ENCODE data around the gene STARD3NL. TPM values are rescaled to one million over a fixed set of nuclear protein-coding genes. Genes with fewer than 3 reads are reported as not detected.
"Not testable (repeated sequence)": the region's sequence is repeated elsewhere in the genome, so short reads cannot be mapped to it uniquely, and the experiment has no call there.

The STARD3NL gene
- polyA plus RNA-seq, 4 donors, result 29.5 to 39.4 (median 35.2) TPM

GRCh38 chr7:38257350-38257677 is 79.3 kb downstream of the STARD3NL start:
- H3K4me1 ChIP-seq (ENCODE audit: control insufficient read depth in 3 of 3, insufficient read depth in 2 of 3, low read depth in 1 of 3, low read length in 2 of 3), result no peaks in the 10 kb centered on the region
- H3K27ac ChIP-seq (ENCODE audit: low read depth in 1 of 3, low read length in 2 of 3), result no peak overlapping the region
- FAIRE-seq (no peak), DNase-seq (no peak)
- H3K36me3 ChIP-seq (ENCODE audit: control insufficient read depth in 3 of 3, insufficient read depth in 2 of 3, low read depth in 1 of 3, low read length in 3 of 3), result no peaks in the 10 kb centered on the region
- 63 to 80% (median 78%) methylated on average over 2 of the region's 2 CpGs for WGBS, 3 donors
- H3K4me3 ChIP-seq (ENCODE audit: low read depth in 1 of 3, low read length in 3 of 3), result no peak overlapping the region
- no peaks in the 10 kb centered on the region for H3K27me3 ChIP-seq (ENCODE audit: control insufficient read depth in 3 of 3, insufficient read depth in 3 of 3, low read length in 3 of 3)
- no peaks in the 10 kb centered on the region for H3K9me3 ChIP-seq (ENCODE audit: control insufficient read depth in 2 of 2, insufficient read depth in 1 of 2, low read depth in 1 of 2, low read length in 1 of 2)

GRCh38 chr7:38259157-38259556 is 81.1 kb downstream of the STARD3NL start:
- not testable (repeated sequence) for H3K9me3 ChIP-seq (ENCODE audit: control insufficient read depth in 2 of 2, insufficient read depth in 1 of 2, low read depth in 1 of 2, low read length in 1 of 2); H3K4me3 ChIP-seq (ENCODE audit: low read depth in 1 of 3, low read length in 3 of 3); H3K4me1 ChIP-seq (ENCODE audit: control insufficient read depth in 3 of 3, insufficient read depth in 2 of 3, low read depth in 1 of 3, low read length in 2 of 3); H3K27me3 ChIP-seq (ENCODE audit: control insufficient read depth in 3 of 3, insufficient read depth in 3 of 3, low read length in 3 of 3); H3K27ac ChIP-seq (ENCODE audit: low read depth in 1 of 3, low read length in 2 of 3); FAIRE-seq; DNase-seq; H3K36me3 ChIP-seq (ENCODE audit: control insufficient read depth in 3 of 3, insufficient read depth in 2 of 3, low read depth in 1 of 3, low read length in 3 of 3)
- WGBS, 3 donors, result 77 to 90% (median 89%) methylated on average over 8 of the region's 8 CpGs

- not testable (repeated sequence) for FAIRE-seq; H3K27me3 ChIP-seq (ENCODE audit: control insufficient read depth in 3 of 3, insufficient read depth in 3 of 3, low read length in 3 of 3); H3K9me3 ChIP-seq (ENCODE audit: control insufficient read depth in 2 of 2, insufficient read depth in 1 of 2, low read depth in 1 of 2, low read length in 1 of 2); DNase-seq; H3K36me3 ChIP-seq (ENCODE audit: control insufficient read depth in 3 of 3, insufficient read depth in 2 of 3, low read depth in 1 of 3, low read length in 3 of 3); H3K4me1 ChIP-seq (ENCODE audit: control insufficient read depth in 3 of 3, insufficient read depth in 2 of 3, low read depth in 1 of 3, low read length in 2 of 3); H3K27ac ChIP-seq (ENCODE audit: low read depth in 1 of 3, low read length in 2 of 3); H3K4me3 ChIP-seq (ENCODE audit: low read depth in 1 of 3, low read length in 3 of 3)
- WGBS, 3 donors, result 82 to 91% (median 82%) methylated on average over 12 of the region's 12 CpGs
Measured at GRCh38 chr7:38261601-38262000, 83.6 kb downstream of the STARD3NL start.

GRCh38 chr7:38262026-38262425 is 84.0 kb downstream of the STARD3NL start:
- H3K27me3 ChIP-seq (ENCODE audit: control insufficient read depth in 3 of 3, insufficient read depth in 3 of 3, low read length in 3 of 3); H3K9me3 ChIP-seq (ENCODE audit: control insufficient read depth in 2 of 2, insufficient read depth in 1 of 2, low read depth in 1 of 2, low read length in 1 of 2); H3K36me3 ChIP-seq (ENCODE audit: control insufficient read depth in 3 of 3, insufficient read depth in 2 of 3, low read depth in 1 of 3, low read length in 3 of 3); FAIRE-seq; DNase-seq; H3K4me1 ChIP-seq (ENCODE audit: control insufficient read depth in 3 of 3, insufficient read depth in 2 of 3, low read depth in 1 of 3, low read length in 2 of 3); H3K27ac ChIP-seq (ENCODE audit: low read depth in 1 of 3, low read length in 2 of 3); H3K4me3 ChIP-seq (ENCODE audit: low read depth in 1 of 3, low read length in 3 of 3): not testable (repeated sequence)
- WGBS, 3 donors, result 63 to 68% (median 66%) methylated on average over 2 of the region's 2 CpGs

GRCh38 chr7:38262545-38262944 is 84.5 kb downstream of the STARD3NL start:
- H3K27me3 ChIP-seq (ENCODE audit: control insufficient read depth in 3 of 3, insufficient read depth in 3 of 3, low read length in 3 of 3), result no peaks in the 10 kb centered on the region
- no peak for DNase-seq
- H3K9me3 ChIP-seq (ENCODE audit: control insufficient read depth in 2 of 2, insufficient read depth in 1 of 2, low read depth in 1 of 2, low read length in 1 of 2), result no peaks in the 10 kb centered on the region
- FAIRE-seq, result no peak
- H3K4me3 ChIP-seq (ENCODE audit: low read depth in 1 of 3, low read length in 3 of 3), result no peak overlapping the region
- no peak overlapping the region for H3K27ac ChIP-seq (ENCODE audit: low read depth in 1 of 3, low read length in 2 of 3)
- H3K36me3 ChIP-seq (ENCODE audit: control insufficient read depth in 3 of 3, insufficient read depth in 2 of 3, low read depth in 1 of 3, low read length in 3 of 3), result no peaks in the 10 kb centered on the region
- 84 to 90% (median 89%) methylated on average over 5 of the region's 5 CpGs for WGBS, 3 donors
- no peaks in the 10 kb centered on the region for H3K4me1 ChIP-seq (ENCODE audit: control insufficient read depth in 3 of 3, insufficient read depth in 2 of 3, low read depth in 1 of 3, low read length in 2 of 3)

GRCh38 chr7:38263274-38263673 is 85.2 kb downstream of the STARD3NL start:
- not testable (repeated sequence) for H3K27ac ChIP-seq (ENCODE audit: low read depth in 1 of 3, low read length in 2 of 3); H3K27me3 ChIP-seq (ENCODE audit: control insufficient read depth in 3 of 3, insufficient read depth in 3 of 3, low read length in 3 of 3); H3K9me3 ChIP-seq (ENCODE audit: control insufficient read depth in 2 of 2, insufficient read depth in 1 of 2, low read depth in 1 of 2, low read length in 1 of 2); H3K4me3 ChIP-seq (ENCODE audit: low read depth in 1 of 3, low read length in 3 of 3); H3K36me3 ChIP-seq (ENCODE audit: control insufficient read depth in 3 of 3, insufficient read depth in 2 of 3, low read depth in 1 of 3, low read length in 3 of 3); H3K4me1 ChIP-seq (ENCODE audit: control insufficient read depth in 3 of 3, insufficient read depth in 2 of 3, low read depth in 1 of 3, low read length in 2 of 3); DNase-seq; FAIRE-seq
- WGBS, 3 donors, result 33 to 48% (median 36%) methylated on average over 1 of the region's 1 CpG

- FAIRE-seq; DNase-seq; H3K27ac ChIP-seq (ENCODE audit: low read depth in 1 of 3, low read length in 2 of 3); H3K27me3 ChIP-seq (ENCODE audit: control insufficient read depth in 3 of 3, insufficient read depth in 3 of 3, low read length in 3 of 3); H3K4me1 ChIP-seq (ENCODE audit: control insufficient read depth in 3 of 3, insufficient read depth in 2 of 3, low read depth in 1 of 3, low read length in 2 of 3); H3K4me3 ChIP-seq (ENCODE audit: low read depth in 1 of 3, low read length in 3 of 3); H3K9me3 ChIP-seq (ENCODE audit: control insufficient read depth in 2 of 2, insufficient read depth in 1 of 2, low read depth in 1 of 2, low read length in 1 of 2); H3K36me3 ChIP-seq (ENCODE audit: control insufficient read depth in 3 of 3, insufficient read depth in 2 of 3, low read depth in 1 of 3, low read length in 3 of 3): not testable (repeated sequence)
- WGBS, 3 donors, result 3 to 29% (median 8%) methylated on average over 1 of the region's 1 CpG
Measured at GRCh38 chr7:38264602-38265001, 86.6 kb downstream of the STARD3NL start.

GRCh38 chr7:38265958-38266357 is 87.9 kb downstream of the STARD3NL start:
- WGBS, 3 donors, result 68 to 83% (median 81%) methylated on average over 3 of the region's 3 CpGs
- not testable (repeated sequence) for H3K36me3 ChIP-seq (ENCODE audit: control insufficient read depth in 3 of 3, insufficient read depth in 2 of 3, low read depth in 1 of 3, low read length in 3 of 3); H3K4me1 ChIP-seq (ENCODE audit: control insufficient read depth in 3 of 3, insufficient read depth in 2 of 3, low read depth in 1 of 3, low read length in 2 of 3); H3K27me3 ChIP-seq (ENCODE audit: control insufficient read depth in 3 of 3, insufficient read depth in 3 of 3, low read length in 3 of 3); H3K9me3 ChIP-seq (ENCODE audit: control insufficient read depth in 2 of 2, insufficient read depth in 1 of 2, low read depth in 1 of 2, low read length in 1 of 2); DNase-seq; FAIRE-seq; H3K4me3 ChIP-seq (ENCODE audit: low read depth in 1 of 3, low read length in 3 of 3); H3K27ac ChIP-seq (ENCODE audit: low read depth in 1 of 3, low read length in 2 of 3)

GRCh38 chr7:38269704-38270346 is 91.8 kb downstream of the STARD3NL start:
- H3K27me3 ChIP-seq (ENCODE audit: control insufficient read depth in 3 of 3, insufficient read depth in 3 of 3, low read length in 3 of 3); FAIRE-seq; H3K27ac ChIP-seq (ENCODE audit: low read depth in 1 of 3, low read length in 2 of 3); H3K4me1 ChIP-seq (ENCODE audit: control insufficient read depth in 3 of 3, insufficient read depth in 2 of 3, low read depth in 1 of 3, low read length in 2 of 3); H3K4me3 ChIP-seq (ENCODE audit: low read depth in 1 of 3, low read length in 3 of 3); H3K9me3 ChIP-seq (ENCODE audit: control insufficient read depth in 2 of 2, insufficient read depth in 1 of 2, low read depth in 1 of 2, low read length in 1 of 2); DNase-seq; H3K36me3 ChIP-seq (ENCODE audit: control insufficient read depth in 3 of 3, insufficient read depth in 2 of 3, low read depth in 1 of 3, low read length in 3 of 3): not testable (repeated sequence)
- WGBS, 3 donors, result 69 to 83% (median 83%) methylated on average over 4 of the region's 4 CpGs

Data from small intestine (tissue), 7 donors.